Head of caudate nucleus (tissue), 42 donors: ENCODE results near the gene TKTL2.

Experiments used
- DNase-seq, 42 donors: peaks; one replicate each; pipeline versions ENCODE4 v3.0.0 to v3.0.0-alpha.2; 2020 to 2021; ENCODE audit warnings: mixed read lengths in 7 of 42
- intact Hi-C: fragments of 100-400 bp; cut with DNase I; formaldehyde crosslinking; loops from one replicate; pipeline ENCODE4 v1.15.0; 2022

The TKTL2 gene

GRCh38 chr4:163473576-163473975, at the start of gene TKTL2:
Gene TKTL2 (minus strand): TSS chr4:163473754. CDS start chr4:163473734, 20 bp downstream.
- intact Hi-C loops: no loop called here
- DNase-seq: no peak

GRCh38 chr4:163515198-163515597, 41.6 kb upstream of the TKTL2 start:
- intact Hi-C loops: no loop called here
- peak; percentile 17 to 89 (median 62) for DNase-seq

GRCh38 chr4:163505374-163505773, 31.8 kb upstream of the TKTL2 start:
- no peak for DNase-seq
- intact Hi-C loops: no loop called here

GRCh38 chr4:163500586-163500985, 27.0 kb upstream of the TKTL2 start:
- no peak for DNase-seq
- intact Hi-C loops: no loop called here

GRCh38 chr4:163495900-163496299, 22.3 kb upstream of the TKTL2 start:
- no peak for DNase-seq
- intact Hi-C loops: no loop called here

GRCh38 chr4:163494360-163495241, 21.0 kb upstream of the TKTL2 start, which contains the start of gene TMA16:
Gene TMA16 (plus strand): TSS chr4:163494690. CDS start chr4:163494802, 112 bp downstream.
- DNase-seq: peak; percentile 72 to 94 (median 85)
- intact Hi-C loops: no loop called here

- peak in 16 of 42 donors; percentile 7 to 57 (median 17) for DNase-seq
- intact Hi-C loops: no loop called here
Observed at GRCh38 chr4:163493643-163494359, 20.2 kb upstream of the TKTL2 start.

GRCh38 chr4:163492951-163493504, 19.5 kb upstream of the TKTL2 start:
- intact Hi-C loops: no loop called here
- peak in 1 of 42 donors; percentile 24 for DNase-seq

GRCh38 chr4:163489929-163490328, 16.4 kb upstream of the TKTL2 start:
- intact Hi-C loops: loop anchor here (10.0 kb wide), 1 partner anchor 1255 kb away; no protein-coding TSS in a partner anchor
- no peak for DNase-seq

GRCh38 chr4:163486321-163486720, 12.8 kb upstream of the TKTL2 start:
- no peak for DNase-seq
- intact Hi-C loops: loop anchor here (2.0 to 10.0 kb wide), 2 partner anchors 58 to 1258 kb away; no protein-coding TSS in a partner anchor

GRCh38 chr4:163485589-163485988, 12.0 kb upstream of the TKTL2 start:
- intact Hi-C loops: loop anchor here (10.0 kb wide), 1 partner anchor 1259 kb away; no protein-coding TSS in a partner anchor
- no peak for DNase-seq

GRCh38 chr4:163484906-163485305, 11.4 kb upstream of the TKTL2 start:
- peak in 35 of 42 donors; percentile 4 to 87 (median 56) for DNase-seq
- intact Hi-C loops: loop anchor here (10.0 kb wide), 1 partner anchor 1260 kb away; no protein-coding TSS in a partner anchor

GRCh38 chr4:163482190-163482589, 8.6 kb upstream of the TKTL2 start:
- DNase-seq: no peak
- intact Hi-C loops: loop anchor here (10.0 kb wide), 1 partner anchor 1263 kb away; no protein-coding TSS in a partner anchor

- intact Hi-C loops: no loop called here
- DNase-seq: no peak
Observed at GRCh38 chr4:163476761-163477438, 3.3 kb upstream of the TKTL2 start.

GRCh38 chr4:163474027-163474426, 473 bp upstream of the TKTL2 start:
- DNase-seq: no peak
- intact Hi-C loops: no loop called here

GRCh38 chr4:163473130-163473529, 424 bp downstream of the TKTL2 start:
- DNase-seq: no peak
- intact Hi-C loops: no loop called here

GRCh38 chr4:163470391-163470790, 3.2 kb downstream of the TKTL2 start:
- intact Hi-C loops: no loop called here
- DNase-seq: no peak

GRCh38 chr4:163467082-163467770, 6.3 kb downstream of the TKTL2 start:
- DNase-seq: no peak
- intact Hi-C loops: no loop called here
